ENCODE data around the gene HK2.
A peak's percentile ranks its signal among the peaks of the same experiment; 100 is the strongest.

The HK2 gene

DNA sequence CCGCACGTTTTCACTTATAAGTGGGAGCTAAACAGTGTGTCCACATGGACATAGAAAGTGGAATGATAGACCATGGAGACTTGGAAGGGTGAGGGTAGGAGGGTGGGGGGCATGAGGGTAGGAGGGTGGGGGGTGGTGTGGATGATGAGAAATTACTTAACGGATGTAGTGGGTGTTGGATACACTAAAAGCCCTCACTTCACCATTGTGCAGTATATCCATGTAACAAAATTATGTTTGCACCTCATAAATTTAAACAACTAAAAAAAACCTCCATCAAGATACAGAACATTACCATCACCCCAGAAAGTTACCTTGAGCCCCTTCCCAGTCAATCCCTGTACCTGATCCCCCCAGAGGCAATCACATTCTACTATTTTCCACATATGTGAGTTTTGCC, 26.2 kb downstream of the HK2 start:
- no peak for DNase-seq

- DNase-seq, result no peak
Measured at GRCh38 chr2:74860521-74860920, 26.6 kb downstream of the HK2 start.

DNA sequence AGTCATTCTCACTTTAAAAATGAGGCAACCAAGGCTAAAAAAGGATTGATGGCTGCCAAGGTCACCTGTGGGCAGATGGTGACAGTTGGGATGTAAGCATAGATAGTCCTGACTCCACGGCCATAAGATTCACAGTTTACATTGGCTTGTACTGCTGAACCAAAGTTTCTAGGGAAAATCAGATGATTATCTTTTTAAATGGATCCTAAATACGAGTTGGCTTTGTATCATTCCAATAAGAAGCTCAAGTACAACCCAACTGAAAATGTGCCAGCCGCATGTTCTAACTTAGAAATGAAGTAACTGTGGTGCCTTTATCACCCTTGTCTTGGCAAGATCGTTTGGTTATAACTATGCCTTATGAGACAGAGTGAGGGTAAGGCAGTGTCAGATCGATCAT, 27.6 kb downstream of the HK2 start:
- DNase-seq, result no peak

DNA sequence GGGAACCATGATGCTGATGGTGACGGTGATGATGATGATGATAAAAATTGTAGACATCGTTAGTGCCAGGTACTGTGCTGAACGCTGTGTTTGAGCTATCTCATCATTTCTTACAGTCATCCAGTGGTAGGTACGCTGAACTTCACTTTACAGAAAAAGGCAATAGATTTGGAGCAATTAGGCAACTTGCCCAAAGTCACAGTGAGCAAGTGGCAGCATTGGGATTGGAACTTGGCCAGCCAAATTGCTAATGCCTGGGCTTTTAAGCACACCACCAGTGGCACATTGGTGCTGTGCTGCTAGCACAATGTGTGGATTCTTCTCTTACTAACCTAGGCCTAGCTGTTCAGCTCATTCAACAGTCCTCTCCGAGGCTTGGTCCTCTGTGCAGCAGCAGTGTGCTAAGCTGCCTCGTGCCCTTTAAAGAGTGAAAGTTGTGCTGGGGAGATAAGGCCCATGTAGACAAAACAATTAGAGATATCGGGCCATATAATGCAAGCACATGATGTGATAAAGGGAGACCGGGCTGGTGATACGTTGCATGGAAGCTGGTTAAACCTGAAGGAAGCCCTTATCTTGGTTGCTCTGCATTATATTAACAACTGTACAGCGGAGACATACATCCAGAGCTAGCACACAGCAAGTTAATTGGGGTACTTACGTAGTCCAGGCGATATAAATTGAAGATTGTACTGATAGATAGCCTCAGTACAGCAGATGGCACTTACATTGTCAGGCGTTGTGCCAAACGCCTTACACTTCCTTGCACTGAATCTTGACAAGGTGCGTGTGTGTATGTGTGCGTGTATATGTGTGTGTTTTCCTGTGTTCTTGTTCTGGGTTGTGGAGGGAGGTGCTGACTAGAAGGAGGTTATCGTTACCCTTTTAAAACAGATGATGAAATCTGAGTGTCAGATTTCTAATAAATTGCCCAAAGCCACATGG, 28.4 kb downstream of the HK2 start:
- no peak for DNase-seq

GRCh38 chr2:74863802-74864248, 29.9 kb downstream of the HK2 start:
- no peak for DNase-seq

DNA sequence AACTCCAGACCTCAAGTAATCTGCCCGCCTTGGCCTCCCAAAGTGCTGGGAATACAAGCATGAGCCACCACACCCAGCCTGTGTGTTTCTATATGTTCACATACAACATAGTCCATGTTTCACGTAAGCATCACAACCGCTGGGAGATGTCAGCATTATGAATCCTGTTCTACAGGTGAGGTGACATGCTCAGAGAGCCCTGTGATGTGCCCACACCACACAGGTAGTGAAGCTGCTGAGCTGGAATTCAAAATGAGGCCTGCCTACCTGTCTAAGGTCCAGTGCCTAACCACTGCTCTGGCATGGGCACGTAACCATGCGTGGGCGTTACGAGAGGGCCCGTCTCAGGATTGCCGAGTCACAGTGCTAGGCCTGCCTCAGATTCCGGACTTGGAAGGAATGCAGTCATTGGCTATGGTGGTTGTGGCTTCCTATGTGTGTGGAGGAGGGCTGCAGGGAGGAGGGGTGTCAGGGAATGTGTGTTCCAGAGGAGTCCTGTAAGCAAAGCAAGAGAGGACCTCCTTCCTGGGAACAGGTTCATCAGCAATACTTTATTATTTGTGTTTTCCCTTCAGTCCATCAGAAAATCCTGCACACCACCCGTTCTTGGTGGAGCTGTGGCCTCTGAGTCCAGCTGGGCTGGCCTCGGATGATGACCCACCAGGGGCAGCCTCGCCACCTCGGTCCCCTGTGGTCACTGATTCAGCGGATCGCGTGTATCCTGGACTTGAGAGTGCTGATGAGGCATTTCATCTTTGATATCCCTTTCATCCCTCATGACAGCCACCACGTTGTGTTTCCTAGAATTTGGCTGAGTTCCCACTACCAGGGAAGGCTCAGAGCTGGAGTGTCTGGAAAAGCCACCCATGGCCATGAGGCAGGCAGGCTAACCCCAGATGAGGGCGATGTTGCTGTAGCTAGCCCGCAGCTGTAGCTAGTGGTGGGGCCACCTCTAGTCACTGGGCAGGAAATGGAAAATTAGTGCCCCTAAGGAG, 31.1 kb downstream of the HK2 start:
- DNase-seq, result no peak

DNA sequence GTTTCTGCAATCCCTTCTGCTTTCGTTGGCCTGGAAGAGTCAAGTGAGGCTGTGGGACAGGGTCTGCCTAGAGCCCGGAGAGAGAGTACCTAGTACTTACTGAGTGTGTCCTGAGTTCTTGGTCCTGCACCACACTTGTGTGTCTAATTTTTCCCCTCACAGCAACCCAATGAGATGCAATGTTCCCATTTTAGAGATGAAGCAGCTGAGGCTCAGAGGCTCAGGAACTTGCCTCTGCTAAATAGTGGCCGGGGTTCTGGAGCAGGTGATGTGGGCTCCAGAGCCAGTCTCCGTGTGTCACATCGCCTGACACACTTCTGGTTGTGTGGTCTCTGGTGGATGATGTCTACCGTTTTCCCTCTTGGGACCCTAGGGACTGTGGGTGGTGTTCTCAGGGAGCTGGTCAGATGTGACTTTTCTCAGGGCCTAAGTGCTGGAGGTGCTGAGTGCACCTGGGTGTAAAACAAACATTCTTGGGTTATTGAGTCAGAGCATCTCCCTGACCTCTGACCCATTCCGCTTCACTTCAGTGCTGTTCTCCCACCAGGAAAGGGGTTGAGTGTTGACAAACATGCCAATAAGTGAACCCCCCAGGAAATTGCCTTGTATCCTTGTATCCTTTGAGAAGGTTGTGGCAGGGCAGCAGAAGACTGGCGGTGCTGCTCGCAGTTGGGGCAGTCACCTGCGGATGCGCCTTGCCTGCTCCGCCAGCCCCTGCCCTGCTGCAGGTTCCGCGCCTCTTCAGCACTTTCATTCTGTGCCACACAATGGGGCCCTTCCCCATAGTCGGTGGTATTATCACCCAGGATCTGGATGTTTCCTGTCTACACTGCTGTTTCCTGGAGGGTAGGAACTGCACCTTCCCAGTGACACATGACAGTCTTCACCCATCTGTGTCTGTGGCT, 32.1 kb downstream of the HK2 start:
- no peak for DNase-seq

GRCh38 chr2:74867841-74868658, 34.1 kb downstream of the HK2 start:
- DNase-seq, result no peak

GRCh38 chr2:74869517-74869916, 35.6 kb downstream of the HK2 start:
- no peak for DNase-seq

DNA sequence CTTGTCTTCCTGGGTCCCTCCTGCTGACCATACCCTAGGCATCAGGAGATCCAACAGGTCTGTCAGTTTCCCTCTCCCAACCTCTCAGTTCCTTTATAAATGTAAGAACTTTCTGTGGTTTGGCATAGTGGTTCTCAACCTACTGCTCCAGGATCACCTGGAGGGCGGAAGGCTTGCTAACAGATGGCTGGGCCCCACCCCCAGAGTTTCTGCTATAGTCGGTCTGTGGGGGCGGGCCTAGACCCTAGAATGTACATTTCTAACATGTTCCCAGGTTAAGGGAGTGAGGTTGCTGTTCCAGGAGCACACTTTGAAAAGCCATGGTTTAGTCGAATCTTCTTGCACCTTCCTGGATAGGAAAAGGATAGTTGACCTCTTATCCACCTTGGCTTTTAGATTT, 37.0 kb downstream of the HK2 start:
- no peak for DNase-seq

- DNase-seq, result no peak
Measured at GRCh38 chr2:74871414-74871813, 37.5 kb downstream of the HK2 start.

- DNase-seq, result no peak
Measured at GRCh38 chr2:74872389-74872836, 38.5 kb downstream of the HK2 start.

DNA sequence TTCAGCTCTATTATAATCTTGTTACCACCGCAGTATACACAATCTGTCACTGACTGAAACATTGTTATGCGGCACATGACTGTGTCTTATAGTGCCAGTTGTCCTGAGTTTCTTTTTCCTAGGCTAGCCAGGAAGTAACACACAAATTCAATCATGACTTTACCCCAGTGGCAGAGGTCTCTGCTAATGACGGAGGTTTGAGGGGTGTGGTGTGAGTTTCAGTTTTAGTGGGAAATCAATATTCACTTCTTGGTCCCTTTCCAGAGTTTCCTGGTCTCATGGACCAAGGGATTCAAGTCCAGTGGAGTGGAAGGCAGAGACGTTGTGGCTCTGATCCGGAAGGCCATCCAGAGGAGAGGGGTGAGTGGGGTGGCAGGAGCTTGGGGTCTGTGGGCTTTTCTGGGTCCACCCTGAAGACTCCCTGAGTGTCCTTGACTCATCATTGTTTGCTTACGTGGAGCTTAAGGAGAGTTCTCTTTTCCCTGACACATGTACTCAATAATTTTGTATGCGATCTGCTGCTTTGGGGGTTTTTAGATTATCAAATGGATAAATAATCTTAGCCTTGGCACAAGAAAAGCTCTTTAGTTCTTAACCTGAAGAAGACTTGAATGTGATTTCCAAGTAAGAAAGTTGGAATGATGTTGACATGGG, 39.2 kb downstream of the HK2 start:
- DNase-seq, result no peak

GRCh38 chr2:74873678-74874640, 40.0 kb downstream of the HK2 start:
- DNase-seq, result no peak

GRCh38 chr2:74876081-74876886, 42.4 kb downstream of the HK2 start:
- DNase-seq, result peak; percentile 51

GRCh38 chr2:74877376-74877775, 43.4 kb downstream of the HK2 start:
- DNase-seq, result no peak

- DNase-seq, result no peak
Measured at GRCh38 chr2:74877781-74878433, 44.0 kb downstream of the HK2 start.

GRCh38 chr2:74878551-74878950, 44.6 kb downstream of the HK2 start:
- DNase-seq, result no peak
